H9 (cell line): ENCODE measurements around the gene ADAMTS8. TPM values are rescaled to one million over a fixed set of nuclear protein-coding genes. Genes with fewer than 3 reads are reported as not detected.

Source experiments
- DNase-seq: peaks from one replicate; pipeline ENCODE4 v3.0.0-alpha.2; 2017
- H2AFZ ChIP-seq: one replicate; pipeline ENCODE4 v1.6.1; 2013; ENCODE audit warnings: mild to moderate bottlenecking, low read length, control low read depth, moderate library complexity
- H2AK5ac ChIP-seq: 2 replicates; pipeline ENCODE4 v1.6.1; 2013; ENCODE audit warnings: low read length, control low read depth, mixed read lengths; ENCODE audit not compliant: insufficient read length
- H2BK120ac ChIP-seq: one replicate; pipeline ENCODE4 v1.6.1; 2013; ENCODE audit warnings: low read depth, mild to moderate bottlenecking, low read length, control low read depth, inconsistent platforms; ENCODE audit not compliant: poor library complexity, severe bottlenecking
- H2BK12ac ChIP-seq: 2 replicates; pipeline ENCODE4 v1.6.1; 2013; ENCODE audit warnings: low read length, control low read depth, mixed read lengths, low read depth; ENCODE audit not compliant: insufficient read length
- H2BK15ac ChIP-seq: 2 replicates; pipeline ENCODE4 v1.6.1; 2013; ENCODE audit warnings: low read depth, low read length, control low read depth
- H2BK20ac ChIP-seq: one replicate; pipeline ENCODE4 v1.6.1; 2013; ENCODE audit warnings: low read depth, mild to moderate bottlenecking, low read length, control low read depth, inconsistent platforms; ENCODE audit not compliant: poor library complexity, severe bottlenecking
- H2BK5ac ChIP-seq: 2 replicates; pipeline ENCODE4 v1.6.1; 2013; ENCODE audit warnings: low read length, control low read depth, mixed read lengths; ENCODE audit not compliant: insufficient read length
- H3K14ac ChIP-seq: 2 replicates; pipeline ENCODE4 v1.6.1; 2013; ENCODE audit warnings: low read length, control low read depth; ENCODE audit not compliant: insufficient read depth
- H3K18ac ChIP-seq: 2 replicates; pipeline ENCODE4 v1.6.1; 2013; ENCODE audit warnings: low read depth, mild to moderate bottlenecking, mixed read lengths, low read length, control low read depth; ENCODE audit not compliant: insufficient read length
- H3K23ac ChIP-seq: 2 replicates; pipeline ENCODE4 v1.6.1; 2013; ENCODE audit warnings: low read length, control low read depth, mixed read lengths, low read depth; ENCODE audit not compliant: insufficient read length
- H3K23me2 ChIP-seq: 2 replicates; pipeline ENCODE4 v1.6.1; 2013; ENCODE audit warnings: low read depth, mild to moderate bottlenecking, mixed read lengths, low read length, control low read depth; ENCODE audit not compliant: insufficient read length, poor library complexity, severe bottlenecking
- H3K27ac ChIP-seq: 2 replicates; pipeline ENCODE4 v1.5.1; 2013; ENCODE audit warnings: low read length, control low read depth, mixed read lengths, low read depth; ENCODE audit not compliant: insufficient read length
- H3K27me3 ChIP-seq: 2 replicates; pipeline ENCODE4 v1.6.1; 2013; ENCODE audit warnings: low read length, control low read depth, inconsistent platforms; ENCODE audit not compliant: insufficient read depth
- H3K4ac ChIP-seq: 2 replicates; pipeline ENCODE4 v1.6.1; 2013; ENCODE audit warnings: low read depth, mild to moderate bottlenecking, control low read depth, inconsistent platforms, low read length, moderate library complexity
- H3K4me1 ChIP-seq: 2 replicates; pipeline ENCODE4 v1.6.1; 2013; ENCODE audit warnings: low read length, control low read depth, inconsistent platforms; ENCODE audit not compliant: insufficient read depth
- H3K4me2 ChIP-seq: 2 replicates; pipeline ENCODE4 v1.6.1; 2013; ENCODE audit warnings: low read length, control low read depth, mixed read lengths; ENCODE audit not compliant: insufficient read length, insufficient read depth
- H3K56ac ChIP-seq: 2 replicates; pipeline ENCODE4 v1.6.1; 2013; ENCODE audit warnings: low read depth, mild to moderate bottlenecking, mixed read lengths, low read length, control low read depth; ENCODE audit not compliant: insufficient read length
- H3K79me1 ChIP-seq: 2 replicates; pipeline ENCODE4 v1.6.1; 2013; ENCODE audit warnings: low read depth, mild to moderate bottlenecking, moderate library complexity, low read length, control low read depth, inconsistent platforms; ENCODE audit not compliant: insufficient read depth, poor library complexity, severe bottlenecking
- H3K79me2 ChIP-seq: 2 replicates; pipeline ENCODE4 v1.6.1; 2013; ENCODE audit warnings: low read length, control low read depth, inconsistent platforms; ENCODE audit not compliant: insufficient read depth
- H3K9ac ChIP-seq: 2 replicates; pipeline ENCODE4 v1.6.1; 2013; ENCODE audit warnings: low read length, control low read depth, mixed read lengths; ENCODE audit not compliant: insufficient read length; ENCODE audit errors: extremely low read depth
- H3K9me3 ChIP-seq: one replicate; pipeline ENCODE4 v1.6.1; 2013; ENCODE audit warnings: low read depth, low read length, inconsistent platforms; ENCODE audit not compliant: control insufficient read depth
- H3T11ph ChIP-seq: one replicate; pipeline ENCODE4 v1.6.1; 2013; ENCODE audit warnings: mild to moderate bottlenecking, low read length, control low read depth, inconsistent platforms
- H4K20me1 ChIP-seq: one replicate; pipeline ENCODE4 v1.6.1; 2013; ENCODE audit not compliant: control insufficient read depth, insufficient read length, insufficient read depth
- H4K5ac ChIP-seq: 2 replicates; pipeline ENCODE4 v1.6.1; 2013; ENCODE audit warnings: low read depth, mild to moderate bottlenecking, mixed read lengths, low read length, control low read depth; ENCODE audit not compliant: insufficient read length
- H4K8ac ChIP-seq: replicated peaks from 2 replicates; pipeline ENCODE4 v1.6.1; 2013; ENCODE audit warnings: low read length, control low read depth, mixed read lengths, low read depth; ENCODE audit not compliant: insufficient read length
- H4K91ac ChIP-seq: 2 replicates; pipeline ENCODE4 v1.6.1; 2013; ENCODE audit warnings: low read depth, mild to moderate bottlenecking, moderate library complexity, mixed read lengths, low read length, control low read depth; ENCODE audit not compliant: insufficient read length
- H3K27ac Mint-ChIP-seq, 3 experiments: 2 replicates in 2 of 3; 3 replicates in 1 of 3; pipeline ENCODE4 v1.8.0; 2020 to 2021; ENCODE audit warnings: mixed read lengths in 3 of 3, mild to moderate bottlenecking in 1 of 3, moderate library complexity in 1 of 3
- H3K27me3 Mint-ChIP-seq: 2 replicates; pipeline ENCODE4 v1.8.0; 2021; ENCODE audit warnings: low read depth, mild to moderate bottlenecking, moderate library complexity, mixed read lengths
- H3K36me3 Mint-ChIP-seq, 3 experiments: 2 replicates in 2 of 3; 3 replicates in 1 of 3; pipeline ENCODE4 v1.8.0; 2020 to 2021; ENCODE audit warnings: low read depth in 3 of 3, mixed read lengths in 3 of 3; ENCODE audit not compliant: insufficient read depth in 1 of 3
- H3K4me1 Mint-ChIP-seq, 2 experiments: 2 replicates each; pipeline ENCODE4 v1.8.0; 2020; ENCODE audit warnings: mixed read lengths in 2 of 2
- H3K4me3 Mint-ChIP-seq, 2 experiments: 2 replicates in 1 of 2; 3 replicates in 1 of 2; pipeline ENCODE4 v1.8.0; 2020 to 2021; ENCODE audit warnings: mild to moderate bottlenecking in 2 of 2, mixed read lengths in 2 of 2, moderate library complexity in 1 of 2
- H3K9me3 Mint-ChIP-seq, 2 experiments: 2 replicates in 1 of 2; 3 replicates in 1 of 2; pipeline ENCODE4 v1.8.0; 2020; ENCODE audit warnings: mild to moderate bottlenecking in 2 of 2, mixed read lengths in 2 of 2, moderate library complexity in 1 of 2
- WGBS: extraction: QIAGEN DNeasy Blood & Tissue Kit; methylation state at CpG from one replicate; pipeline ENCODE4 v1.1.7; 2013; ENCODE audit warnings: missing lambda C conversion rate, low lambda C conversion rate, mixed read lengths; ENCODE audit not compliant: insufficient read length; ENCODE audit errors: extremely low coverage; 5-methylcytosine and 5-hydroxymethylcytosine counted together
- total RNA-seq: library from RNA; stranded (reverse); gene quantifications from 2 replicates; pipeline ENCODE4 v1.2.1, GENCODE V29; 2021
- TF ChIP-seq, protein P1 (sequence below): fragments of 200-600 bp; sonication (generic); conservative IDR thresholded peaks from 3 replicates; pipeline ENCODE4 v1.8.0; 2021; ENCODE audit warnings: antibody characterized with exemption, mild to moderate bottlenecking

The ADAMTS8 gene
- total RNA-seq, 1 experiment from 2014 or later, result 5.0 TPM

DNA sequence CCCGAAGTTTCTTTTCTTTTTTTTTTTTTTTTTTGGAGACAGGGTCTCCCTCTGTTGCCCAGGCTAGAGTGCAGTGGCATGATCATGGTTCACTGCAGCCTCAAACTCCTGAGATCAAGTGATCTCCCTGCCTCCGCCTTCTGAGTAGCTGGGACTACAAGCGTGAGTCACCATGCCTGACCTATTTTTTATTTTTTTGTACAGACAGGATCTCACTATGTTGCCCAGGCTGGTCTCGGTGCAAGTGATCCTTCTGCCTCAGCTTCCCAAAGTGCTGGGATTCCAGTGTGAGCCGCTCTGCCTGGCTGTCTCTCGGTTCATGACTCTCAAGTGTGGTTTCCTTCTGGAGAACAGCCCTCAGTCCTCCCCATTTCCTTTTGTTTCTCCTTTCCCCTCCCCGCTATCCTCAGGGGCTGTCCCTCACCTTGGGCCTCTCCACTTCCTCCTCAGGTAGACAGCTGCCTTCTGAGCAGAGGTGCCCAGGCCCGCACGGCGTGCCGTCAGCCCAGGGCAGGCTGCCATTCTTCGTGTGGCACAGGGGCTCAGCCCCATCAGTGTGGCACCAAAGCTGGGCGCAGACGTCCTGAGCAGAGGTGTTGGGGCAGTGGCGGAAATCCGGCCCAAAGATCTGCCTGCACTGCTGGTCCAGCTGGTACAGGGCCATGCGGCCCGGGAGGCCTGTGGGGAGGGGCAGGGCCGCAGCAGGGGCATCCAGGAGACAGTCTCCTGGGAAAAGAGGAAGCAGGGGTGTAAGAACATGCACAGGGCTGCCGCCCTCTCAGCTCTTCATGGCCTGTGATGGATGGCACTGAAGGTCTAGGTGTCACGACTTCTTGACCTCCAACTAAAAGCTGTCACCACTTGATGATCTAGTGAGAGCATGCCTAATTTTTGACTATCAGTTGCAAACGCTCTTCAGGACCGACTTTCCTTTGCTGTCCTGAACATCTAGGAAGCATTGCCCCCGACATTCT lies 14.0 kb downstream of the ADAMTS8 start:
- no peak overlapping the region for H4K5ac ChIP-seq
- no peak overlapping the region for H3K56ac ChIP-seq
- H3K27ac ChIP-seq, result no peak overlapping the region
- H3K14ac ChIP-seq, result no peak overlapping the region; the same call in 1 of the 2 replicates
- H3K23me2 ChIP-seq, result no peaks in the 10 kb centered on the region
- TF ChIP-seq, protein P1, sequence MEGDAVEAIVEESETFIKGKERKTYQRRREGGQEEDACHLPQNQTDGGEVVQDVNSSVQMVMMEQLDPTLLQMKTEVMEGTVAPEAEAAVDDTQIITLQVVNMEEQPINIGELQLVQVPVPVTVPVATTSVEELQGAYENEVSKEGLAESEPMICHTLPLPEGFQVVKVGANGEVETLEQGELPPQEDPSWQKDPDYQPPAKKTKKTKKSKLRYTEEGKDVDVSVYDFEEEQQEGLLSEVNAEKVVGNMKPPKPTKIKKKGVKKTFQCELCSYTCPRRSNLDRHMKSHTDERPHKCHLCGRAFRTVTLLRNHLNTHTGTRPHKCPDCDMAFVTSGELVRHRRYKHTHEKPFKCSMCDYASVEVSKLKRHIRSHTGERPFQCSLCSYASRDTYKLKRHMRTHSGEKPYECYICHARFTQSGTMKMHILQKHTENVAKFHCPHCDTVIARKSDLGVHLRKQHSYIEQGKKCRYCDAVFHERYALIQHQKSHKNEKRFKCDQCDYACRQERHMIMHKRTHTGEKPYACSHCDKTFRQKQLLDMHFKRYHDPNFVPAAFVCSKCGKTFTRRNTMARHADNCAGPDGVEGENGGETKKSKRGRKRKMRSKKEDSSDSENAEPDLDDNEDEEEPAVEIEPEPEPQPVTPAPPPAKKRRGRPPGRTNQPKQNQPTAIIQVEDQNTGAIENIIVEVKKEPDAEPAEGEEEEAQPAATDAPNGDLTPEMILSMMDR, result no peak
- H3K9ac ChIP-seq, result no peak overlapping the region
- no peak overlapping the region for H2BK12ac ChIP-seq
- Mint-ChIP-seq H3K4me3 (no peak overlapping the region), H3K27me3 (peaks cover 25% of the 10 kb centered on the region), H3K36me3 (peaks cover 0 to 5% (median 0%) of the 10 kb centered on the region in 3 experiments; a peak in 3 of 7 replicates), H3K27ac (peak overlapping the region in 1 of 3 experiments; percentile 51; a peak in 3 of 7 replicates), H3K4me1 (peaks cover 19 to 36% of the 10 kb centered on the region in 2 experiments), H3K9me3 (no peaks in the 10 kb centered on the region; a peak in 1 of 5 replicates)
- no peak overlapping the region for H2BK5ac ChIP-seq
- no peak overlapping the region for H4K91ac ChIP-seq
- WGBS, result no CpG with 5 or more reads among the region's 24 CpGs
- no peaks in the 10 kb centered on the region for H3K79me1 ChIP-seq
- no peak overlapping the region for H3K23ac ChIP-seq
- H2BK120ac ChIP-seq, result no peak overlapping the region
- H2BK20ac ChIP-seq, result no peak overlapping the region
- no peak overlapping the region for H3K18ac ChIP-seq
- no peak overlapping the region for H3T11ph ChIP-seq
- H3K4me2 ChIP-seq, result no peak overlapping the region
- H2AFZ ChIP-seq, result no peak overlapping the region
- no peaks in the 10 kb centered on the region for H3K9me3 ChIP-seq
- H3K79me2 ChIP-seq, result no peaks in the 10 kb centered on the region
- H4K20me1 ChIP-seq, result no peaks in the 10 kb centered on the region
- no peak overlapping the region for H2BK15ac ChIP-seq
- H2AK5ac ChIP-seq, result no peak overlapping the region
- H3K4me1 ChIP-seq, result no peaks in the 10 kb centered on the region
- no peaks in the 10 kb centered on the region for H3K27me3 ChIP-seq
- H4K8ac ChIP-seq, result no peak overlapping the region
- no peak for DNase-seq
- H3K4ac ChIP-seq, result no peak overlapping the region
